ENCODE measurements around the gene LMO1. TPM values are rescaled to one million over a fixed set of nuclear protein-coding genes. Genes with fewer than 3 reads are reported as not detected.
A peak's percentile ranks its signal among the peaks of the same experiment; 100 is the strongest.

LMO1 gene
- total and polyA plus RNA-seq, 2 experiments from 2014 or later = 0.33 TPM; not detected in 1

- no peak for TF ChIP-seq CTCF (IDR thresholded peaks at IDR 0.05; ENCODE audit: poor library complexity)
- no peak for TF ChIP-seq EZH2phosphoT487 (IDR thresholded peaks at IDR 0.05; ENCODE audit: low read depth, severe bottlenecking, unreplicated experiment)
- no peak for TF ChIP-seq EZH2 (IDR thresholded peaks at IDR 0.05; ENCODE audit: borderline replicate concordance)
- no peak for DNase-seq (ENCODE audit: low spot score)
- H3K27ac ChIP-seq = no peak overlapping the region
- H3K79me2 ChIP-seq = no peaks in the 10 kb centered on the region
- no peaks in the 10 kb centered on the region for H3K36me3 ChIP-seq (replicated peaks; ENCODE audit: insufficient read depth, low read depth)
- no peak overlapping the region for H3K4me3 ChIP-seq
- no peaks in the 10 kb centered on the region for H3K9me2 ChIP-seq (replicated peaks; ENCODE audit: insufficient read depth)
- H3K4me2 ChIP-seq = no peak overlapping the region
- H3K27me3 ChIP-seq = no peaks in the 10 kb centered on the region
- no peaks in the 10 kb centered on the region for H3K9me3 ChIP-seq (ENCODE audit: low read depth)
- 77% methylated on average over 11 of the region's 11 CpGs for WGBS (ENCODE audit: low lambda C conversion rate, missing lambda C conversion rate)
- no peaks in the 10 kb centered on the region for H4K20me1 ChIP-seq (ENCODE audit: insufficient read depth, poor library complexity, severe bottlenecking)
- H2AFZ ChIP-seq = no peak overlapping the region
- H3K4me1 ChIP-seq (ENCODE audit: insufficient read depth) = no peaks in the 10 kb centered on the region
Observed at GRCh38 chr11:8220261-8221045, 43.2 kb downstream of the LMO1 start.

GRCh38 chr11:8219257-8220021 lies 44.2 kb downstream of the LMO1 start:
- Histone ChIP-seq H4K20me1 (ENCODE audit: insufficient read depth, poor library complexity, severe bottlenecking) (no peaks in the 10 kb centered on the region), H3K36me3 (replicated peaks; ENCODE audit: insufficient read depth, low read depth) (no peaks in the 10 kb centered on the region), H3K4me2 (no peak overlapping the region), H3K4me1 (ENCODE audit: insufficient read depth) (no peaks in the 10 kb centered on the region), H3K4me3 (no peak overlapping the region), H3K79me2 (no peaks in the 10 kb centered on the region), H3K27ac (no peak overlapping the region), H3K9me3 (ENCODE audit: low read depth) (no peaks in the 10 kb centered on the region), H2AFZ (no peak overlapping the region), H3K9me2 (replicated peaks; ENCODE audit: insufficient read depth) (no peaks in the 10 kb centered on the region), H3K27me3 (no peaks in the 10 kb centered on the region)
- 80% methylated on average over 16 of the region's 16 CpGs for WGBS (ENCODE audit: low lambda C conversion rate, missing lambda C conversion rate)
- no peak for TF ChIP-seq EZH2 (IDR thresholded peaks at IDR 0.05; ENCODE audit: borderline replicate concordance)
- peak; percentile 60 for TF ChIP-seq CTCF (IDR thresholded peaks at IDR 0.05; ENCODE audit: poor library complexity)
- no peak for TF ChIP-seq EZH2phosphoT487 (IDR thresholded peaks at IDR 0.05; ENCODE audit: low read depth, severe bottlenecking, unreplicated experiment)
- DNase-seq (ENCODE audit: low spot score) = peak; percentile 72

- TF ChIP-seq CTCF (IDR thresholded peaks at IDR 0.05; ENCODE audit: poor library complexity) (no peak), EZH2phosphoT487 (IDR thresholded peaks at IDR 0.05; ENCODE audit: low read depth, severe bottlenecking, unreplicated experiment) (no peak), EZH2 (IDR thresholded peaks at IDR 0.05; ENCODE audit: borderline replicate concordance) (no peak)
- H3K79me2 ChIP-seq = no peaks in the 10 kb centered on the region
- no peaks in the 10 kb centered on the region for H3K9me3 ChIP-seq (ENCODE audit: low read depth)
- no peak overlapping the region for H2AFZ ChIP-seq
- no peak overlapping the region for H3K4me2 ChIP-seq
- H3K4me3 ChIP-seq = no peak overlapping the region
- no peak for DNase-seq (ENCODE audit: low spot score)
- no peak overlapping the region for H3K27ac ChIP-seq
- WGBS (ENCODE audit: low lambda C conversion rate, missing lambda C conversion rate) = 78% methylated on average over 11 of the region's 11 CpGs
- H3K9me2 ChIP-seq (replicated peaks; ENCODE audit: insufficient read depth) = no peaks in the 10 kb centered on the region
- no peaks in the 10 kb centered on the region for H3K27me3 ChIP-seq
- no peaks in the 10 kb centered on the region for H3K36me3 ChIP-seq (replicated peaks; ENCODE audit: insufficient read depth, low read depth)
- no peaks in the 10 kb centered on the region for H4K20me1 ChIP-seq (ENCODE audit: insufficient read depth, poor library complexity, severe bottlenecking)
- H3K4me1 ChIP-seq (ENCODE audit: insufficient read depth) = no peaks in the 10 kb centered on the region
Observed at GRCh38 chr11:8218840-8219239, 44.8 kb downstream of the LMO1 start.
